Activated naive CD8-positive, alpha-beta T cell treated with anti-CD3 and anti-CD28 coated beads, Interleukin-2, amount 10 ng/mL, durations not matched to agents 7 days and 5 days (primary cell): Measurements from ENCODE around the gene PRRG2. TPM values are rescaled to one million over a fixed set of nuclear protein-coding genes. Genes with fewer than 3 reads are reported as not detected.

Source experiments
- ATAC-seq: fragments of 150-1000 bp; cut with Tn5 transposase; one replicate; pipeline ENCODE4 v1.10.0; 2021; ENCODE audit warnings: low read depth, moderate library complexity
- POLR2A ChIA-PET: fragments of 350-600 bp; sonication (Branson Sonifier 250); formaldehyde crosslinking; loops from one replicate; lab custom pipeline; 2021; ENCODE audit warnings: antibody characterized with exemption; lab: Charles Lee
- DNase-seq: peaks from one replicate; pipeline ENCODE4 v3.0.0; 2021
- H3K27ac Mint-ChIP-seq: one replicate; pipeline ENCODE4 v1.8.0; 2022; ENCODE audit warnings: mild to moderate bottlenecking, mixed read lengths
- H3K27me3 Mint-ChIP-seq: one replicate; pipeline ENCODE4 v1.8.0; 2022; ENCODE audit warnings: mild to moderate bottlenecking, moderate library complexity, mixed read lengths
- H3K36me3 Mint-ChIP-seq: one replicate; pipeline ENCODE4 v1.8.0; 2021; ENCODE audit warnings: mild to moderate bottlenecking, mixed read lengths
- H3K4me1 Mint-ChIP-seq: one replicate; pipeline ENCODE4 v1.8.0; 2021; ENCODE audit warnings: mixed read lengths
- H3K4me3 Mint-ChIP-seq: one replicate; pipeline ENCODE4 v1.8.0; 2022; ENCODE audit warnings: mild to moderate bottlenecking, moderate library complexity, mixed read lengths
- H3K9me3 Mint-ChIP-seq: one replicate; pipeline ENCODE4 v1.8.0; 2021; ENCODE audit warnings: mixed read lengths
- total RNA-seq, 2 experiments: library from RNA; stranded (reverse); gene quantifications; one replicate each; pipeline ENCODE4 v1.2.3, GENCODE V29; 2021

Gene PRRG2
- total RNA-seq, 2 experiments from 2014 or later: 1.5 to 2.3 TPM

DNA sequence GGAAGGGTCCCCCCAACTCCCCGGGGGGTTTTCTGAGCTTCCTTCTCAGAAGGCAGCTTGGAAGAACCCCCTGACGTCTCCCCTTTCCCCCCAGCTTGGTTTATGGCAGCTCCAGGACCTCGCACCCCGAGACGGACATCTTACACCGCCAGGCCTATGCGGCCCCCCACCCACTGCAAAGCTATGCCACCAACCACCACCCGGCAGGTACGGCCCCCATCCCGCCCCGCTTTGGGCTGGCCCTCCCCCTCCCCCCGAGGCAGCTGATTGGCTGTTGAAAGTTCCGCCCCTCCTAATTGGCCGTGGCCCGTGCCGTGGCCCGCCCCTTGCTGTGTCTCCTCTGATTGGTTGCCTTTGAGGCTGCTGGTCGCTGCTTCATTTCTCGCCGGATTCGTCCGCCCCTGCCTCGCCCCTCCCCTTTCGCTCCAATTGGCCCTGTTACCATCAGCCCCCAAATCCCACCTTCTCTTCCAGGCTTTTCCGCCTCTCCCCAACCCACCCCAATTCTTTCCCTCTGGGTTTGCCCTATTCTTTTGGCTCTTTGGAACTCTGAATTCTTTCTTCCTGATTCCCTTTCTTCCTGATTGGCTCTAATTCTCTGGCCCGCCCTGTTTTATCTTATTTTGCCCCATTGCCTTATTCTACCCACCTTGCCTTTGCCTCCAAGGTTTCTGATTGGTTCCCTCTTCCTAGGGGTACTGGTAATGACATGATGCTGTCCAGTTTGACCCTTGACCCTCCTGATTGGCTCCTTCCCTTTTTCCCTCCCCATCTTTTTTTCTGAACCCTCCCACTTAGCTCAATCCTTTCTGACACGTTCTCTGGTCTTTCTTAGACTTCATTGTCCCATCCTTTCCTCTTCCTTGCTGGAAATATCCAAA, 12.4 kb downstream of the PRRG2 start:
- DNase-seq (peak; percentile 90), ATAC-seq (peak; percentile 46)
- no peaks in the 10 kb centered on the region for H3K9me3 Mint-ChIP-seq
- H3K4me1 Mint-ChIP-seq: peaks cover 30% of the 10 kb centered on the region
- H3K4me3 Mint-ChIP-seq: peak overlapping the region; percentile 91
- H3K27me3 Mint-ChIP-seq: peaks cover 2% of the 10 kb centered on the region
- POLR2A ChIA-PET: interaction anchor here (0.9 to 5.3 kb wide), 7 partner anchors 14 to 140 kb away, joined by 3 to 68 read pairs (median 3); partner anchors contain the start of genes ALDH16A1, NOSIP, PRMT1 and PRRG2
- peak overlapping the region; percentile 88 for H3K27ac Mint-ChIP-seq
- peaks cover 10% of the 10 kb centered on the region for H3K36me3 Mint-ChIP-seq

DNA sequence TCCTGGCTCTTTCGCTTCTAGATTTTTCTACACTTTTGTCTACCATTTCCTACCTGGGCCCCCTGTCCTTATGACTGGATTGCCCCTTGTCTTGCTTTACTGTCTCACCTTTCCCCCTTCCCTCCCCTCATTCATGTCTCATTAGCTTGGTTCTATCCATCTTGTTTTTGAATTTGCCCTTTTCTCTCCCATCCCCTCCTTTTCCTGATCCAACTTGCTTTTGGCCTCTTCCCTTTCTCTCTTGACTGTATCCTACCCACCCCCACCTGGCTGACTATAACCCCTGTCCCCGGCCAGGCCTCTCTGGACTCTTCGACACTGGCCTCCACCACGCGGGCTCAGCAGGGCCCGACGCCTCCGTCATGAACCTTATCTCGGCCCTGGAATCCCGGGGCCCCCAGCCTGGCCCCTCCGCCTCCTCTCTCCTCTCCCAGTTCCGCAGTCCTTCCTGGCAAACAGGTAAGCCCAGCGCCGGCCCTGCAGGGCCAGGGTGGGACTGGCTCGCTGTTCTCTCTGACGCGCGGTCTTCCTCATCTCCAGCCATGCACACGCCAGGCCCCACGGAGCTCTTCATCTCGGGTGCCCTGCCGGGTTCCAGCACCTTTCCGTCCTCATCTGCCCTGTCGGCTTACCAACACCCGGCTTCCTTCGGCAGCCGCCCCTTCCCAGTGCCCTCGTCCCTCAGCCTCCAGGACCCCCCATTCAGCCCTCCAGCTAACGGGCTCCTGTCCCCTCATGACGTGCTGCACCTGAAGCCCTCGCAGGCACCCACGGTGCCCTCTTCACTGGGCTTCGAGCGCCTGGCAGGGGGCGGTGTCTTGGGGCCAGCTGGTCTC, 13.3 kb downstream of the PRRG2 start:
- peak overlapping the region; percentile 88 for H3K27ac Mint-ChIP-seq
- ATAC-seq (no peak), DNase-seq (no peak)
- no peaks in the 10 kb centered on the region for H3K27me3 Mint-ChIP-seq
- H3K9me3 Mint-ChIP-seq: no peaks in the 10 kb centered on the region
- peaks cover 26% of the 10 kb centered on the region for H3K4me1 Mint-ChIP-seq
- H3K36me3 Mint-ChIP-seq: peaks cover 10% of the 10 kb centered on the region
- POLR2A ChIA-PET: interaction anchor here (5.3 kb wide), 1 partner anchor 47 kb away, joined by 68 read pairs; the partner anchor contains the start of genes RRAS and SCAF1
- peak overlapping the region; percentile 91 for H3K4me3 Mint-ChIP-seq

DNA sequence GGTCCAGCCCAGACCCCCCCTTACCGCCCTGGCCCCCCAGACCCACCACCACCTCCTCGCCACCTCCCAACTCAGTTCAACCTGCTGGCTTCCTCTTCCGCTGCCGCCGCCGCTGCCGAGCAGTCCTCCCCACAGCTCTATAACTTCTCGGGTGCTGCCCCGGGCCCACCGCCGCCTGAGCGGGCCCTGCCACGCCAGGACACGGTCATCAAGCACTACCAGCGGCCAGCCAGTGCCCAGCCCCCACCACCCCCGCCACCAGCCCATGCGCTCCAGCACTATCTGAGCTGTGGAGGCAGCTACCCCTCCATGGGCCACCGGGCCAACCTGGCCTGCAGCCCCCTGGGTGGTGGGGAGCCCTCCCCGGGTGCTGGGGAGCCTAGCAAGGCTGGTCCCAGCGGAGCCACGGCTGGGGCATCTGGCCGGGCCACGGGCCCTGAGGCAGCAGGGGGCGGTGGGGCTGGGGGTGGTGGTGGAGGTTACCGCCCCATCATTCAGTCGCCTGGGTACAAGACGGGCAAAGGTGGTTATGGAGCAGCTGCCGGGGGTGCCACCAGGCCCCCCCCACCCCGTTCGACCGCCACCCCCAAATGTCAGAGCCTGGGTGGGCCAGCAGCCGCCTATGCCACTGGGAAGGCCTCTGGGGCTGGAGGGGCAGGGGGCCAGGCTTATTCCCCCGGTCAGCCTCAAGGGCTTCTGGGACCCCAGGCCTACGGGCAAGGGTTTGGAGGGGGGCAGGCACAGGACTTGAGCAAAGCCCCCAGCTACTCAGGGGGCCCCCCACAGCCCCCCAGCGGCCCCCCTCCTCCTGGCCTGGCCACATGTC, 14.1 kb downstream of the PRRG2 start:
- POLR2A ChIA-PET: interaction anchor here (0.5 to 1.4 kb wide), 2 partner anchors 15 to 120 kb away, joined by 3 to 4 read pairs; no protein-coding TSS in a partner anchor
- DNase-seq (no peak), ATAC-seq (no peak)
- no peak overlapping the region for H3K27ac Mint-ChIP-seq
- H3K9me3 Mint-ChIP-seq: no peaks in the 10 kb centered on the region
- peaks cover 14% of the 10 kb centered on the region for H3K36me3 Mint-ChIP-seq
- H3K27me3 Mint-ChIP-seq: no peaks in the 10 kb centered on the region
- peaks cover 19% of the 10 kb centered on the region for H3K4me1 Mint-ChIP-seq
- no peak overlapping the region for H3K4me3 Mint-ChIP-seq

DNA sequence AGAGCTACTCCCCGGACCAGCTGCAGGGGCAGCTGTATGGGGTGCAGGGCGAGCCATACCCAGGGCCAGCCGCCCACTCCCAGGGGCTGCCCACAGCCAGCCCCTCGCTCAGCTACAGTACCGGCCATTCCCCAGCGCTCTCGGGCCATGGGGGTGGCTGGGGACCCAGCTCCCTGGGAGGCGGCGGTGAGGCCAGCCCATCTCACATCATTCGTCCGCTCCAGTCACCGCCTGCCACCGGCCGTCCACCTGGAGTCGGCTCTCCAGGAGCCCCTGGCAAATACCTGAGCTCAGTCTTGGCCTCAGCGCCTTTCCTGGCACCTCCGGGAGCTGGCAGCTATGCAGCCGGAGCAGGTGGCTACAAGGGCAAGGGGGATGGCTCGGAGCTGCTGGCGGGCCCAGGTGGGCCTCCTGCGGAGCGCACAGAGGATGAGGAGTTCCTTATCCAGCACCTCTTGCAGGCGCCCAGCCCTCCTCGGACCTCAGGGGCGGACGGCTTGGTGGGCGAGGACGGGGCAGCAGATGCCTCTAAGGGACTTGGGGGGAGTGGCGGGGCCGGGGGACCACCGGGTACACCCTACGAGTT, 14.8 kb downstream of the PRRG2 start:
- Mint-ChIP-seq H3K4me1 (peaks cover 18% of the 10 kb centered on the region), H3K27ac (no peak overlapping the region)

DNA sequence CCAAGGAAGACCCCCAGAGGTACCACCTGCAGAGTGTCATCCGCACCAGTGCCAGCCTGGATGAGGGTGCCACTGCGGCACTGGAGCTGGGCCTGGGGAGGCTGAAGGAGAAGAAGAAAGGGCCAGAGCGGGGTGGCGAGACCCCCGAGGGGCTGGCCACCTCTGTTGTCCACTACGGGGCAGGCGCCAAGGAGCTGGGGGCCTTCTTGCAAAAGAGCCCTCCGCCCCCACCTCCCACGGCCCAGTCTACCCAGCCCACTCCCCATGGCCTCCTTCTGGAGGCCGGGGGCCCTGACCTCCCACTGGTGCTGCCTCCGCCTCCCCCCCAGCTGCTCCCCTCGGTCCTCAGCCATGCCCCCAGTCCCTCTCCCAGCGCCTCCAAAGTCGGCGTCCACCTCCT, 15.3 kb downstream of the PRRG2 start:
- H3K4me3 Mint-ChIP-seq: no peak overlapping the region
- H3K9me3 Mint-ChIP-seq: no peaks in the 10 kb centered on the region
- no peaks in the 10 kb centered on the region for H3K27me3 Mint-ChIP-seq
- H3K4me1 Mint-ChIP-seq: peaks cover 19% of the 10 kb centered on the region
- ATAC-seq (no peak), DNase-seq (no peak)
- H3K27ac Mint-ChIP-seq: no peak overlapping the region
- peaks cover 18% of the 10 kb centered on the region for H3K36me3 Mint-ChIP-seq
- POLR2A ChIA-PET: interaction anchor here (0.6 to 1.4 kb wide), 2 partner anchors 16 to 35 kb away, joined by 3 read pairs; no protein-coding TSS in a partner anchor

More for the DNA sequence above, 14.8 kb downstream of the PRRG2 start:
- Mint-ChIP-seq H3K4me3 (no peak overlapping the region), H3K9me3 (no peaks in the 10 kb centered on the region), H3K27me3 (no peaks in the 10 kb centered on the region), H3K36me3 (peaks cover 16% of the 10 kb centered on the region)
- POLR2A ChIA-PET: interaction anchor here (0.5 to 1.4 kb wide), 3 partner anchors 16 to 121 kb away, joined by 3 to 4 read pairs (median 3); no protein-coding TSS in a partner anchor
- ATAC-seq (no peak), DNase-seq (no peak)

DNA sequence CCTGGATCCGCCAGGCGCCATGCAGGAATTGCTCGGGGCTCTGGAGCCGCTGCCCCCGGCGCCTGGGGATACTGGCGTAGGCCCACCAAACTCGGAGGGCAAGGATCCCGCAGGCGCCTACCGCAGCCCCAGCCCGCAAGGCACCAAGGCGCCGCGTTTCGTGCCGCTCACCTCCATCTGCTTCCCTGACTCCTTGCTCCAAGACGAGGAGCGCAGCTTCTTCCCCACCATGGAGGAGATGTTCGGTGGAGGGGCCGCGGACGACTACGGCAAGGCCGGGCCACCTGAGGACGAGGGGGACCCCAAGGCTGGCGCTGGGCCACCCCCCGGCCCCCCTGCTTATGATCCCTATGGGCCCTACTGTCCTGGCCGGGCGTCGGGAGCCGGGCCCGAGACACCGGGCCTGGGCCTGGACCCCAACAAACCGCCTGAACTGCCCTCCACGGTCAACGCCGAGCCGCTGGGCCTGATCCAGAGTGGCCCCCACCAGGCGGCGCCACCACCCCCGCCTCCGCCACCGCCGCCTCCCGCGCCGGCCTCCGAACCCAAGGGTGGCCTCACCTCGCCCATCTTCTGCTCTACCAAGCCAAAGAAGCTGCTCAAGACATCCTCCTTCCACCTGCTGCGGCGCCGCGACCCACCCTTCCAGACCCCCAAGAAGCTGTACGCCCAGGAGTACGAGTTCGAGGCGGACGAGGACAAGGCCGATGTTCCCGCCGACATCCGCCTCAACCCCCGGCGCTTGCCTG, 16.0 kb downstream of the PRRG2 start:
- H3K27ac Mint-ChIP-seq: no peak overlapping the region
- POLR2A ChIA-PET: no interaction called here
- no peak overlapping the region for H3K4me3 Mint-ChIP-seq
- H3K36me3 Mint-ChIP-seq: peaks cover 18% of the 10 kb centered on the region
- H3K9me3 Mint-ChIP-seq: no peaks in the 10 kb centered on the region
- no peaks in the 10 kb centered on the region for H3K27me3 Mint-ChIP-seq
- ATAC-seq: no peak
- peaks cover 18% of the 10 kb centered on the region for H3K4me1 Mint-ChIP-seq
- DNase-seq: no peak

DNA sequence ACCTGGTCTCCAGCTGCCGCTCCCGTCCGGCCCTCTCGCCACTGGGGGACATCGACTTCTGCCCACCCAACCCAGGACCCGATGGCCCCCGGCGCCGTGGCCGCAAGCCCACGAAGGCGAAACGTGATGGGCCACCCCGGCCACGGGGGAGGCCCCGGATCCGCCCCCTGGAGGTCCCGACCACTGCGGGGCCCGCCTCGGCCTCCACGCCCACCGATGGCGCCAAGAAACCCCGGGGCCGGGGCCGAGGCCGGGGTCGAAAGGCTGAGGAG, 16.5 kb downstream of the PRRG2 start:
- POLR2A ChIA-PET: no interaction called here
- DNase-seq (no peak), ATAC-seq (no peak)
- Mint-ChIP-seq H3K36me3 (peaks cover 17% of the 10 kb centered on the region), H3K4me3 (no peak overlapping the region), H3K4me1 (peaks cover 13% of the 10 kb centered on the region), H3K27me3 (no peaks in the 10 kb centered on the region), H3K27ac (no peak overlapping the region), H3K9me3 (no peaks in the 10 kb centered on the region)

DNA sequence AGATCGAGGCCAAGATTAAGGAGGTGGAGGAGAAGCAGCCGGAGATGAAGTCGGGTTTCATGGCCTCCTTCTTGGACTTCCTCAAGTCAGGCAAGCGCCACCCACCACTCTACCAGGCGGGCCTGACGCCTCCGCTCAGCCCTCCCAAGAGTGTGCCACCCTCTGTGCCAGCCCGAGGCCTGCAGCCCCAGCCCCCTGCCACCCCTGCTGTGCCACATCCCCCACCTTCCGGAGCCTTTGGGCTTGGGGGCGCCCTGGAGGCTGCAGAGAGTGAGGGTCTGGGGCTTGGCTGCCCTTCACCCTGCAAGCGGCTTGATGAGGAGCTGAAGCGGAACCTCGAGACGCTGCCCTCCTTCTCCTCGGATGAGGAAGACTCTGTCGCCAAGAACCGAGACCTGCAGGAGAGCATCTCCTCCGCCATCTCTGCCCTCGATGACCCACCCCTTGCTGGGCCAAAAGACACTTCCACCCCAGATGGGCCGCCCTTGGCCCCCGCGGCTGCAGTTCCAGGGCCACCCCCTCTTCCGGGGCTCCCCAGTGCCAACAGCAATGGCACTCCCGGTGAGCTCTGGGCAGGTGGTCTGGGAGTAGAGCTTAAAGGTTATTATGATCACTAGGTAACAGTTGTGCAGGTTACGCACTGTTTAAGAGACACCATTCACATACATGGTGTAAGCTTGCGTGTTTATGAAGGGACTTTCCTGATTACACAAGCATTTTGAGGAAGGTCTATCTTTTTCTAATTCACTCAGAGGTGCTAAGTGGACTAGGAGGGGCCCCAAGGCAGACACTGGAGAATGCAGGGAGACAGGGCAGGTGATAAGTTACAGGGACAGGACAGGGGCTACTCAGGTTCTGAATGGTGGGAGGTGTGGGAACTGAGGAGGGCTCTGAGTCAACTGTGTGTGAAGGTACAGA, 18.5 kb downstream of the PRRG2 start:
- DNase-seq (no peak), ATAC-seq (no peak)
- Mint-ChIP-seq H3K4me1 (peaks cover 1% of the 10 kb centered on the region), H3K36me3 (peaks cover 13% of the 10 kb centered on the region), H3K4me3 (no peak overlapping the region), H3K9me3 (no peaks in the 10 kb centered on the region), H3K27me3 (no peaks in the 10 kb centered on the region), H3K27ac (no peak overlapping the region)
- POLR2A ChIA-PET: no interaction called here

DNA sequence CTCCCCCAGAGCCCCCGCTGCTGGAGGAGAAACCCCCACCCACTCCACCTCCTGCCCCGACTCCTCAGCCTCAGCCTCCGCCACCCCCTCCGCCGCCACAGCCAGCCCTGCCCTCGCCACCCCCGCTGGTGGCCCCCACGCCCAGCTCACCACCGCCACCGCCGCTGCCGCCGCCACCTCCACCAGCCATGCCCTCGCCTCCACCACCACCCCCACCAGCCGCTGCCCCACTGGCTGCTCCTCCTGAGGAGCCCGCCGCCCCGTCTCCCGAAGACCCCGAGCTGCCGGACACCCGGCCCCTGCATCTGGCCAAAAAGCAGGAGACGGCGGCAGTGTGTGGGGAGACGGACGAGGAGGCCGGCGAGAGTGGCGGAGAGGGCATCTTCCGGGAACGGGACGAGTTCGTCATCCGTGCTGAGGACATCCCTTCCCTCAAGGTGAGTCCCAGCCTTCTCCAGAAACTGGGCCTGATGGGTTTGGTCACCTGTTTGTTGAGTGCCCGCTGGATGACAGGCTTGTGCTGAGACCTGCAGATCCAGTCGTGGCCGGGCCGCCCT, 20.4 kb downstream of the PRRG2 start:
- POLR2A ChIA-PET: no interaction called here

DNA sequence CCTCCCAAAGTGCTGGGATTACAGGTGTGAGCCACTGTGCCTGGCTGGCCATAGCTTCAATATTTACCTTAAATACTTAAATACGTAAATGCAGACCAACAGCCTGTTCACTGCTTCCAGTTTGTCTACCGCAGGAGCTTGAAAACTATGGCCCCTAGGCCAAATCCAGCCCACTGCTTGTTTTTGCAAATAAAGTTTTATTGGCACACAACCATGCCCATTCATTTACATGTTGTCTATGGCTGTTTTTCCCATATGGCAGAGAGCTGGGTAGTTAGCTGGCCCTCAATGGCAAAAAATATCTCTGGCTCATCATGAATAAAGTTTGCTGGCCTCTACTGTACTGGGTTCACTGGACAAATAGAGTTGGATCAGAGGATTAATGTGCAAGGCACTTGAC, 21.7 kb downstream of the PRRG2 start:
- no peak for DNase-seq
- Mint-ChIP-seq H3K27me3 (no peaks in the 10 kb centered on the region), H3K4me3 (no peak overlapping the region), H3K36me3 (peaks cover 15% of the 10 kb centered on the region), H3K27ac (no peak overlapping the region), H3K9me3 (no peaks in the 10 kb centered on the region), H3K4me1 (peaks cover 1% of the 10 kb centered on the region)
- POLR2A ChIA-PET: no interaction called here
- no peak for ATAC-seq

More for the DNA sequence above, 20.4 kb downstream of the PRRG2 start:
- H3K36me3 Mint-ChIP-seq: peaks cover 13% of the 10 kb centered on the region
- H3K27me3 Mint-ChIP-seq: no peaks in the 10 kb centered on the region
- peaks cover 1% of the 10 kb centered on the region for H3K4me1 Mint-ChIP-seq
- no peaks in the 10 kb centered on the region for H3K9me3 Mint-ChIP-seq
- no peak overlapping the region for H3K27ac Mint-ChIP-seq
- H3K4me3 Mint-ChIP-seq: no peak overlapping the region
- no peak for ATAC-seq
- no peak for DNase-seq

DNA sequence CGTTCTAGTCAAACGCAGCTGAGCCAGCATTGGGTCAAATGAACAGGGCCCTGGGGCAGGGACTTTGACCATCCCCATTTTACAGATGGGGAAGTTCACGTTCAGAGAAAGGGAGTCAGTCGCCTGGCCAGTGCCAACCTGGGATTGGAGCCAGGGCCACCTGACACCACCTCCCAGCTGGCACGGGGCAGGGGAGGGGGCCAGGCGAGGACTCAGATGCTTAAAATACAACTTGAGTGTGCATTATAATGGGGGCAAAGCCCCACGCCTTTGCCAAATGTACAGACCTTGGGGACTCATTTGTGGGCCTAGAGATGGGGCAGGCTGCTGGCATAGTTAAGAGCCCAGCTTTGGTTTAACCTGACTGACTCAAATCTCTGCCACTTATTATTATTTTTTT, 24.5 kb downstream of the PRRG2 start:
- Mint-ChIP-seq H3K4me1 (peaks cover 1% of the 10 kb centered on the region), H3K36me3 (peaks cover 12% of the 10 kb centered on the region), H3K27ac (no peak overlapping the region), H3K4me3 (no peak overlapping the region), H3K27me3 (no peaks in the 10 kb centered on the region), H3K9me3 (no peaks in the 10 kb centered on the region)
- POLR2A ChIA-PET: no interaction called here
- ATAC-seq (no peak), DNase-seq (no peak)
